IPS-18a (cell line): ENCODE measurements around the gene LDLRAD1.
A peak's percentile ranks its signal among the peaks of the same experiment; 100 is the strongest.
"Not testable (repeated sequence)": the region's sequence is repeated elsewhere in the genome, so short reads cannot be mapped to it uniquely, and the experiment has no call there.

Experiments
- H3K27ac ChIP-seq: one replicate; pipeline ENCODE4 v1.5.1; 2013; ENCODE audit warnings: low read length
- H3K27me3 ChIP-seq: one replicate; pipeline ENCODE4 v1.6.1; 2013; ENCODE audit warnings: mild to moderate bottlenecking, low read length; ENCODE audit not compliant: control insufficient read depth, insufficient read depth
- H3K36me3 ChIP-seq: one replicate; pipeline ENCODE4 v1.6.1; 2013; ENCODE audit warnings: low read depth, low read length; ENCODE audit not compliant: control insufficient read depth
- H3K4me1 ChIP-seq: one replicate; pipeline ENCODE4 v1.6.1; 2013; ENCODE audit warnings: low read depth, low read length; ENCODE audit not compliant: control insufficient read depth
- H3K4me3 ChIP-seq: one replicate; pipeline ENCODE4 v1.5.1; 2013; ENCODE audit warnings: low read length
- H3K9ac ChIP-seq: one replicate; pipeline ENCODE4 v1.6.1; 2013; ENCODE audit warnings: mild to moderate bottlenecking, low read length, moderate library complexity
- H3K9me3 ChIP-seq: one replicate; pipeline ENCODE4 v1.6.1; 2013; ENCODE audit warnings: low read depth, low read length; ENCODE audit not compliant: control insufficient read depth

LDLRAD1 gene

GRCh38 chr1:54003249-54003646 lies 14.7 kb downstream of the LDLRAD1 start:
- Histone ChIP-seq H3K27ac (no peak overlapping the region), H3K4me1 (no peaks in the 10 kb centered on the region), H3K27me3 (no peaks in the 10 kb centered on the region), H3K9me3 (no peaks in the 10 kb centered on the region), H3K9ac (no peak overlapping the region), H3K4me3 (no peak overlapping the region), H3K36me3 (no peaks in the 10 kb centered on the region)

GRCh38 chr1:54002544-54003248 lies 15.3 kb downstream of the LDLRAD1 start:
- Histone ChIP-seq H3K9me3 (no peaks in the 10 kb centered on the region), H3K9ac (no peak overlapping the region), H3K27ac (no peak overlapping the region), H3K36me3 (no peaks in the 10 kb centered on the region), H3K4me3 (no peak overlapping the region), H3K27me3 (no peaks in the 10 kb centered on the region), H3K4me1 (no peaks in the 10 kb centered on the region)

- no peaks in the 10 kb centered on the region for H3K27me3 ChIP-seq
These were observed 16.4 kb downstream of the LDLRAD1 start for GRCh38 chr1:54001591-54001990.

GRCh38 chr1:53999920-54000319 lies 18.1 kb downstream of the LDLRAD1 start:
- H3K9me3 ChIP-seq = no peaks in the 10 kb centered on the region
- no peaks in the 10 kb centered on the region for H3K4me1 ChIP-seq
- H3K36me3 ChIP-seq = no peaks in the 10 kb centered on the region
- H3K4me3 ChIP-seq = no peak overlapping the region
- no peak overlapping the region for H3K9ac ChIP-seq
- no peak overlapping the region for H3K27ac ChIP-seq
- H3K27me3 ChIP-seq = no peaks in the 10 kb centered on the region

More at GRCh38 chr1:54001591-54001990, 16.4 kb downstream of the LDLRAD1 start:
- Histone ChIP-seq H3K9ac (no peak overlapping the region), H3K4me3 (no peak overlapping the region), H3K4me1 (no peaks in the 10 kb centered on the region), H3K27ac (no peak overlapping the region), H3K36me3 (no peaks in the 10 kb centered on the region), H3K9me3 (no peaks in the 10 kb centered on the region)

GRCh38 chr1:53998223-53998622 lies 19.8 kb downstream of the LDLRAD1 start:
- H3K9ac ChIP-seq = no peak overlapping the region
- no peak overlapping the region for H3K27ac ChIP-seq
- H3K4me3 ChIP-seq = no peak overlapping the region
- H3K36me3 ChIP-seq = no peaks in the 10 kb centered on the region
- no peaks in the 10 kb centered on the region for H3K27me3 ChIP-seq
- H3K9me3 ChIP-seq = no peaks in the 10 kb centered on the region
- no peaks in the 10 kb centered on the region for H3K4me1 ChIP-seq

GRCh38 chr1:53995683-53996082 lies 22.3 kb downstream of the LDLRAD1 start:
- H3K9me3 ChIP-seq = no peaks in the 10 kb centered on the region
- H3K27me3 ChIP-seq = no peaks in the 10 kb centered on the region
- H3K4me1 ChIP-seq = no peaks in the 10 kb centered on the region
- H3K4me3 ChIP-seq = no peak overlapping the region
- H3K36me3 ChIP-seq = no peaks in the 10 kb centered on the region
- H3K27ac ChIP-seq = no peak overlapping the region
- H3K9ac ChIP-seq = no peak overlapping the region

GRCh38 chr1:53994516-53994915 lies 23.5 kb downstream of the LDLRAD1 start:
- H3K27me3 ChIP-seq, H3K36me3 ChIP-seq, H3K9ac ChIP-seq, H3K9me3 ChIP-seq, H3K4me3 ChIP-seq, H3K4me1 ChIP-seq, H3K27ac ChIP-seq: not testable (repeated sequence)

- Histone ChIP-seq H3K9me3 (no peaks in the 10 kb centered on the region), H3K4me3 (no peak overlapping the region), H3K4me1 (no peaks in the 10 kb centered on the region), H3K36me3 (no peaks in the 10 kb centered on the region), H3K27ac (no peak overlapping the region), H3K27me3 (no peaks in the 10 kb centered on the region), H3K9ac (no peak overlapping the region)
These were observed 25.7 kb downstream of the LDLRAD1 start for GRCh38 chr1:53992085-53992874.

GRCh38 chr1:53987880-53988279 lies 30.1 kb downstream of the LDLRAD1 start:
- Histone ChIP-seq H3K27ac (no peak overlapping the region), H3K9ac (no peak overlapping the region), H3K4me1 (peaks cover 4% of the 10 kb centered on the region), H3K9me3 (no peaks in the 10 kb centered on the region), H3K27me3 (no peaks in the 10 kb centered on the region), H3K4me3 (no peak overlapping the region), H3K36me3 (no peaks in the 10 kb centered on the region)

- no peak overlapping the region for H3K9ac ChIP-seq
- no peaks in the 10 kb centered on the region for H3K9me3 ChIP-seq
These were observed 31.5 kb downstream of the LDLRAD1 start for GRCh38 chr1:53986458-53986857.

GRCh38 chr1:53984726-53985125 lies 33.3 kb downstream of the LDLRAD1 start:
- peaks cover 18% of the 10 kb centered on the region for H3K4me1 ChIP-seq
- no peaks in the 10 kb centered on the region for H3K9me3 ChIP-seq
- H3K36me3 ChIP-seq = no peaks in the 10 kb centered on the region
- no peak overlapping the region for H3K27ac ChIP-seq
- no peaks in the 10 kb centered on the region for H3K27me3 ChIP-seq
- H3K9ac ChIP-seq = no peak overlapping the region
- no peak overlapping the region for H3K4me3 ChIP-seq

More at GRCh38 chr1:53986458-53986857, 31.5 kb downstream of the LDLRAD1 start:
- H3K27ac ChIP-seq = no peak overlapping the region
- H3K27me3 ChIP-seq = no peaks in the 10 kb centered on the region
- no peak overlapping the region for H3K4me3 ChIP-seq
- peaks cover 16% of the 10 kb centered on the region for H3K4me1 ChIP-seq
- no peaks in the 10 kb centered on the region for H3K36me3 ChIP-seq

GRCh38 chr1:53982763-53983104 lies 35.3 kb downstream of the LDLRAD1 start:
- no peak overlapping the region for H3K27ac ChIP-seq
- H3K27me3 ChIP-seq = no peaks in the 10 kb centered on the region
- peaks cover 18% of the 10 kb centered on the region for H3K4me1 ChIP-seq
- H3K4me3 ChIP-seq = peak overlapping the region; percentile 56
- peak overlapping the region; percentile 63 for H3K9ac ChIP-seq
- no peaks in the 10 kb centered on the region for H3K36me3 ChIP-seq
- H3K9me3 ChIP-seq = no peaks in the 10 kb centered on the region
